Mesenchymal stem cell (in vitro differentiated cells and primary cell): Measurements from ENCODE around the gene SNCAIP.

Source experiments
- DNase-seq: peaks from one replicate; pipeline ENCODE4 v3.0.0-alpha.2; 2013
- H2AFZ ChIP-seq: one replicate; pipeline ENCODE4 v1.6.1; 2013; ENCODE audit warnings: low read depth, mild to moderate bottlenecking, control low read depth, inconsistent platforms, low read length, moderate library complexity
- H2AK5ac ChIP-seq: 2 replicates; pipeline ENCODE4 v1.6.1; 2013; ENCODE audit warnings: low read length, moderate library complexity, mild to moderate bottlenecking, inconsistent platforms; ENCODE audit not compliant: severe bottlenecking
- H2BK120ac ChIP-seq: one replicate; pipeline ENCODE4 v1.6.1; 2013; ENCODE audit warnings: low read depth, mild to moderate bottlenecking, inconsistent platforms, low read length, moderate library complexity
- H2BK12ac ChIP-seq, 2 experiments: one replicate each; pipeline ENCODE4 v1.6.1; 2013; ENCODE audit warnings: inconsistent platforms in 2 of 2, low read length in 2 of 2, mild to moderate bottlenecking in 2 of 2, moderate library complexity in 2 of 2, control low read depth in 1 of 2
- H2BK15ac ChIP-seq: one replicate; pipeline ENCODE4 v1.6.1; 2013; ENCODE audit warnings: mild to moderate bottlenecking, low read depth, inconsistent platforms; ENCODE audit not compliant: poor library complexity, severe bottlenecking
- H2BK5ac ChIP-seq: 2 replicates; pipeline ENCODE4 v1.6.1; 2013; ENCODE audit warnings: low read depth, mild to moderate bottlenecking, low read length, control low read depth, inconsistent platforms; ENCODE audit not compliant: poor library complexity, severe bottlenecking
- H3K14ac ChIP-seq, 2 experiments: one replicate each; pipeline ENCODE4 v1.6.1; 2013; ENCODE audit warnings: inconsistent platforms in 2 of 2, low read length in 2 of 2, control low read depth in 1 of 2, mild to moderate bottlenecking in 1 of 2, moderate library complexity in 1 of 2
- H3K18ac ChIP-seq, 2 experiments: one replicate each; pipeline ENCODE4 v1.6.1; 2013; ENCODE audit warnings: inconsistent platforms in 2 of 2, low read length in 2 of 2, control low read depth in 1 of 2, low read depth in 1 of 2, mild to moderate bottlenecking in 1 of 2
- H3K23ac ChIP-seq, 2 experiments: one replicate each; pipeline ENCODE4 v1.6.1; 2013; ENCODE audit warnings: inconsistent platforms in 2 of 2, low read length in 2 of 2, mild to moderate bottlenecking in 2 of 2, moderate library complexity in 2 of 2, control low read depth in 1 of 2
- H3K27ac ChIP-seq: 2 replicates; pipeline ENCODE4 v1.5.1; 2013; ENCODE audit warnings: mild to moderate bottlenecking, moderate library complexity, low read length, control low read depth, inconsistent platforms; ENCODE audit not compliant: poor library complexity, severe bottlenecking
- H3K27me3 ChIP-seq, 2 experiments: 2 replicates each; pipeline versions ENCODE4 v1.6.1 to v1.7.0; 2013; ENCODE audit warnings: low read length in 2 of 2, mild to moderate bottlenecking in 2 of 2, moderate library complexity in 2 of 2, control low read depth in 1 of 2, inconsistent platforms in 1 of 2; ENCODE audit not compliant: control insufficient read depth in 1 of 2, insufficient read depth in 1 of 2
- H3K36me3 ChIP-seq, 2 experiments: 2 replicates each; pipeline versions ENCODE4 v1.6.1 to v1.7.0; 2013; ENCODE audit warnings: low read length in 2 of 2, control low read depth in 1 of 2, inconsistent platforms in 1 of 2, low read depth in 1 of 2, mild to moderate bottlenecking in 1 of 2; ENCODE audit not compliant: insufficient read depth in 2 of 2, control insufficient read depth in 1 of 2
- H3K4ac ChIP-seq, 2 experiments: one replicate each; pipeline ENCODE4 v1.6.1; 2013; ENCODE audit warnings: inconsistent platforms in 2 of 2, low read length in 2 of 2, mild to moderate bottlenecking in 2 of 2, moderate library complexity in 2 of 2, control low read depth in 1 of 2, low read depth in 1 of 2
- H3K4me1 ChIP-seq: 2 replicates; pipeline ENCODE4 v1.6.1; 2013; ENCODE audit warnings: low read depth, low read length, control low read depth; ENCODE audit not compliant: control insufficient read depth, insufficient read depth
- H3K4me2 ChIP-seq: 2 replicates; pipeline ENCODE4 v1.6.1; 2013; ENCODE audit warnings: low read length, mild to moderate bottlenecking, inconsistent platforms; ENCODE audit not compliant: poor library complexity, severe bottlenecking
- H3K4me3 ChIP-seq, 2 experiments: 2 replicates each; pipeline versions ENCODE4 v1.5.1 to v1.7.0; 2013; ENCODE audit warnings: low read length in 2 of 2, mild to moderate bottlenecking in 2 of 2, control low read depth in 1 of 2, low read depth in 1 of 2; ENCODE audit not compliant: insufficient read depth in 1 of 2
- H3K79me1 ChIP-seq: replicated peaks from 2 replicates; pipeline ENCODE4 v1.6.1; 2013; ENCODE audit warnings: mild to moderate bottlenecking, control low read depth, low read length, inconsistent platforms; ENCODE audit not compliant: poor library complexity, severe bottlenecking
- H3K9ac ChIP-seq: 2 replicates; pipeline ENCODE4 v1.7.0; 2013; ENCODE audit warnings: mild to moderate bottlenecking, low read length, moderate library complexity
- H3K9me3 ChIP-seq: 2 replicates; pipeline ENCODE4 v1.7.0; 2013; ENCODE audit warnings: mild to moderate bottlenecking, low read length; ENCODE audit not compliant: control insufficient read depth
- H4K8ac ChIP-seq: one replicate; pipeline ENCODE4 v1.6.1; 2013; ENCODE audit warnings: inconsistent platforms, mild to moderate bottlenecking, low read length, moderate library complexity
- H4K91ac ChIP-seq: one replicate; pipeline ENCODE4 v1.6.1; 2013; ENCODE audit warnings: mild to moderate bottlenecking, low read length, inconsistent platforms
- WGBS: methylation state at CpG from one replicate; pipeline ENCODE4 v1.1.7; 2013; ENCODE audit warnings: mixed read lengths; 5-methylcytosine and 5-hydroxymethylcytosine counted together

The SNCAIP gene

DNA sequence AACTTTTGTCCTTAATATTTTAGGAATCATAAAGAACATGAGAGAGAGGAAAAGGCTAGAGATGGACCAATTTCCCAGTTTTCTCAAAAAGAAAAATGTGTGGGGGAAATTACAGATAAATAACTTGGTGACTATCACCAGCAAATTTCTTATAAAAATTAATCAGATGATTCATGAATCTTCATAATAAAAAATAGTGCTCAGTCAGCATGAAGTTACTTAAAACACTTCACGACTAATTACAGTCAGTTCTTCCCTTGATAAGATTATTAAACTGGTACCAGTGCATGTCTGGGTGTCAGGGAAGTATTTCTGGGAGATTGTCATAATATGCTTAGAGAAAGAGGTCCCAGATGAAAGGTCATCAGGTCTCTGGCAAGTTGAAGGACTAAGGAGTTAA is 133.0 kb downstream of the SNCAIP start:
- Histone ChIP-seq H3K27me3 (peaks cover 0 to 16% of the 10 kb centered on the region in 2 experiments), H3K18ac (no peak overlapping the region), H4K8ac (no peak overlapping the region), H2AK5ac (no peak overlapping the region), H4K91ac (no peak overlapping the region), H3K79me1 (no peaks in the 10 kb centered on the region), H3K4me2 (no peak overlapping the region), H3K4ac (no peak overlapping the region), H3K4me1 (no peaks in the 10 kb centered on the region), H3K36me3 (no peaks in the 10 kb centered on the region), H3K4me3 (no peak overlapping the region), H3K9me3 (no peaks in the 10 kb centered on the region), H2BK5ac (no peak overlapping the region), H3K23ac (no peak overlapping the region), H3K27ac (no peak overlapping the region), H2BK12ac (no peak overlapping the region), H2BK120ac (no peak overlapping the region), H2AFZ (no peak overlapping the region), H2BK15ac (no peak overlapping the region), H3K9ac (no peak overlapping the region), H3K14ac (no peak overlapping the region)
- no peak for DNase-seq
- 60% methylated on average over 1 of the region's 1 CpG for WGBS

DNA sequence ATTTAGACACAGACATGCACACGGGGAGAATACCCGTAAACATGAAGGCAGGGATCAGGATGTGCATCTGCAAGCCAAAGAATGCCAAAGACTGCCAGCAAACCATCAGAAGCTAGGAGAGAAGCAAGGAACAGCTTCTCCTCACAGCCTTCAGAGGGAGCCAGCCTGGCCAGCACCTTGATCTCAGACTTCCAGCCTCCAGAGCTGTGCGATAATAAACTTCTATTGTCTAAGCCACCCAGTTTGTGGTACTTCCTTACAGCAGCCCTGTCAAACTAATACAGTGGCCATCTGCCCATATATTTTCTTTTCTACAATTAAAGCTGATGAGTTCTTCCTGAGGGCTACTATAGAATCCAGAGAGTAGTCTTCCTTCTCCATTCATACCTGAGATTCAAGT is 135.0 kb downstream of the SNCAIP start:
- Histone ChIP-seq H3K27ac (no peak overlapping the region), H3K27me3 (peaks cover 0 to 14% of the 10 kb centered on the region in 2 experiments), H2BK5ac (no peak overlapping the region), H3K14ac (no peak overlapping the region), H3K18ac (no peak overlapping the region), H3K9ac (no peak overlapping the region), H4K8ac (no peak overlapping the region), H3K9me3 (no peaks in the 10 kb centered on the region), H4K91ac (no peak overlapping the region), H3K4me2 (no peak overlapping the region), H2BK120ac (no peak overlapping the region), H2BK15ac (no peak overlapping the region), H3K36me3 (peaks cover 0 to 4% of the 10 kb centered on the region in 2 experiments), H3K4me1 (no peaks in the 10 kb centered on the region), H3K79me1 (no peaks in the 10 kb centered on the region), H2BK12ac (no peak overlapping the region), H3K4me3 (no peak overlapping the region), H3K23ac (no peak overlapping the region), H2AFZ (no peak overlapping the region), H2AK5ac (no peak overlapping the region), H3K4ac (no peak overlapping the region)
- DNase-seq = no peak
- 94% methylated on average over 3 of the region's 3 CpGs for WGBS

DNA sequence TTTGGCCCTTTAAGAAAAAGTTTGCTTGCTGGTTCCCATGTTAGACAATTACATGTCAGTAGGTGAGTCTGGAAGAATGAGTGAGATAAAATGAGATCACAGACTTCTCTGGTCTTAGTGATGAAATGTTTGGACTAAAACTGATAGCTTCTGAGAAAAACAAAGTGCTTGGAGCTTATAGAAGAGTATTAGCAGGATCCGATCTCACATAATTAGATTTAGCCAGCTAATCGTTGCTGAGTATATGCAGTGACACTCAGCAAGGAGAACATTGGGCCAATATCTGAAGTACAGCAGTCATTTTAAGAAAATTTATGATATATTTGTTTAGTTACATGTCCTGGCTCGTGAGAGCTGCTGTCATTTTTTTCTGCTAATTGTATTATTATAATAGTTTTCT is 135.8 kb downstream of the SNCAIP start:
- H2AK5ac ChIP-seq = no peak overlapping the region
- H3K27me3 ChIP-seq = peaks cover 0 to 14% of the 10 kb centered on the region in 2 experiments
- H3K18ac ChIP-seq = no peak overlapping the region
- H3K4ac ChIP-seq = no peak overlapping the region
- no peak overlapping the region for H3K9ac ChIP-seq
- H3K4me1 ChIP-seq = no peaks in the 10 kb centered on the region
- no peak overlapping the region for H2BK15ac ChIP-seq
- H2BK12ac ChIP-seq = no peak overlapping the region
- no peak overlapping the region for H2BK120ac ChIP-seq
- no peak overlapping the region for H3K4me3 ChIP-seq
- H3K79me1 ChIP-seq = no peaks in the 10 kb centered on the region
- no peak overlapping the region for H4K91ac ChIP-seq
- no peak overlapping the region for H2BK5ac ChIP-seq
- H2AFZ ChIP-seq = no peak overlapping the region
- no peak overlapping the region for H3K14ac ChIP-seq
- H3K36me3 ChIP-seq = peaks cover 0 to 4% of the 10 kb centered on the region in 2 experiments
- H4K8ac ChIP-seq = no peak overlapping the region
- no peak overlapping the region for H3K23ac ChIP-seq
- H3K4me2 ChIP-seq = no peak overlapping the region
- no peak for DNase-seq
- no peaks in the 10 kb centered on the region for H3K9me3 ChIP-seq
- H3K27ac ChIP-seq = no peak overlapping the region
- WGBS = 94% methylated on average over 2 of the region's 3 CpGs

DNA sequence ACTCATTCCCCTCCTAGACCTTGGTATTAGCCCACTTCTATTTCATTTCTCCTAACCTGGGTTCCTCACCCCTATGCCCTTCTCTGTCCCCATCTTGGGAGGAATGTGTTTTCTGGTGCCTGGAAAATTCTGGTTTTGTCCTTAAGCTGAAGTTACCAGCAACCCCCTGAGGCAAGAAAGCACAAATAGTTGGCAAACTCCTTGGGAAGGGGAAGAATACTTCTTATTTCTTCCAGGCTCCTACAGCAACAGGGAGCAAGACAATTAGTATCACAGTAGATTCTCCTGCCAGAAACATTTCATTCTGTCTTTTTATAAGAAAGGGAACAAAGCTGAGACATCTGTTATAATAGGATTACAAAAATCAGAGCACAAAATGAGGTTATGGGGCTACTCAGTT is 142.5 kb downstream of the SNCAIP start:
- Histone ChIP-seq H2BK15ac (no peak overlapping the region), H2BK120ac (no peak overlapping the region), H4K8ac (no peak overlapping the region), H4K91ac (no peak overlapping the region), H3K9ac (no peak overlapping the region), H3K79me1 (no peaks in the 10 kb centered on the region), H3K4ac (no peak overlapping the region), H3K14ac (no peak overlapping the region), H2BK12ac (no peak overlapping the region), H3K18ac (no peak overlapping the region), H3K36me3 (peaks cover 0 to 4% of the 10 kb centered on the region in 2 experiments), H3K23ac (no peak overlapping the region), H3K27ac (no peak overlapping the region), H3K4me2 (no peak overlapping the region), H2BK5ac (no peak overlapping the region), H3K4me3 (no peak overlapping the region), H2AK5ac (no peak overlapping the region), H3K4me1 (no peaks in the 10 kb centered on the region), H3K27me3 (peaks cover 0 to 3% of the 10 kb centered on the region in 2 experiments), H3K9me3 (no peaks in the 10 kb centered on the region), H2AFZ (no peak overlapping the region)
- no peak for DNase-seq
